NCI-H128 (cell line): Measurements from ENCODE around the gene GCM1.

Source experiments
- DNase-seq: peaks from one replicate; lab custom pipeline; 2025; ENCODE audit not compliant: unreplicated experiment; lab: John Stamatoyannopoulos, UW

GCM1 gene

GRCh38 chr6:53154071-53154470, 5.4 kb upstream of the GCM1 start:
- no peak for DNase-seq

- DNase-seq, result no peak
Observed at GRCh38 chr6:53152576-53152975, 3.9 kb upstream of the GCM1 start.

- no peak for DNase-seq
Observed at GRCh38 chr6:53151676-53152075, 3.0 kb upstream of the GCM1 start.

GRCh38 chr6:53144802-53145201, 3.8 kb downstream of the GCM1 start:
- no peak for DNase-seq

- DNase-seq, result no peak
Observed at GRCh38 chr6:53143710-53144109, 4.9 kb downstream of the GCM1 start.

- no peak for DNase-seq
Observed at GRCh38 chr6:53142810-53143209, 5.8 kb downstream of the GCM1 start.

- DNase-seq, result no peak
Observed at GRCh38 chr6:53139841-53140413, 8.7 kb downstream of the GCM1 start.

GRCh38 chr6:53136000-53136609, 12.5 kb downstream of the GCM1 start:
- DNase-seq, result no peak

GRCh38 chr6:53134601-53135235, 13.9 kb downstream of the GCM1 start:
- DNase-seq, result no peak

GRCh38 chr6:53133961-53134360, 14.7 kb downstream of the GCM1 start:
- DNase-seq, result no peak

GRCh38 chr6:53130569-53131290, 17.9 kb downstream of the GCM1 start:
- DNase-seq, result no peak

- no peak for DNase-seq
Observed at GRCh38 chr6:53128842-53129241, 19.8 kb downstream of the GCM1 start.

- no peak for DNase-seq
Observed at GRCh38 chr6:53125276-53125675, 23.4 kb downstream of the GCM1 start.

GRCh38 chr6:53124131-53124800, 24.4 kb downstream of the GCM1 start:
- DNase-seq, result no peak

GRCh38 chr6:53119772-53120409, 28.8 kb downstream of the GCM1 start:
- DNase-seq, result no peak

GRCh38 chr6:53119349-53119748, 29.3 kb downstream of the GCM1 start:
- DNase-seq, result no peak

- DNase-seq, result no peak
Observed at GRCh38 chr6:53115741-53116140, 32.9 kb downstream of the GCM1 start.

GRCh38 chr6:53115113-53115512, 33.5 kb downstream of the GCM1 start:
- DNase-seq, result no peak

- DNase-seq, result no peak
Observed at GRCh38 chr6:53113742-53114141, 34.9 kb downstream of the GCM1 start.

GRCh38 chr6:53112871-53113270, 35.8 kb downstream of the GCM1 start:
- DNase-seq, result no peak

GRCh38 chr6:53112404-53112803, 36.2 kb downstream of the GCM1 start:
- no peak for DNase-seq
